HEK293 (cell line): ENCODE measurements around the gene RNF145.

Experiments used
- BCL11A ChIP-seq: fragments of 450-650 bp; formaldehyde crosslinking; IDR thresholded peaks from 2 replicates; pipeline ENCODE4 v1.5.1; 2016; ENCODE audit warnings: low read depth, missing biosample characterization, missing genetic modification characterization
- GFI1B ChIP-seq: fragments of 450-650 bp; formaldehyde crosslinking; IDR thresholded peaks from 2 replicates; pipeline ENCODE4 v1.5.1; 2016; ENCODE audit warnings: missing biosample characterization, missing genetic modification characterization
- GLI2 ChIP-seq: fragments of 450-650 bp; formaldehyde crosslinking; IDR thresholded peaks from 2 replicates; pipeline ENCODE4; 2017; ENCODE audit warnings: missing biosample characterization, missing genetic modification characterization, low read depth, borderline replicate concordance
- GLIS1 ChIP-seq: fragments of 450-650 bp; formaldehyde crosslinking; IDR thresholded peaks from 2 replicates; pipeline ENCODE4 v1.5.1; 2016; ENCODE audit warnings: missing biosample characterization, missing genetic modification characterization
- IKZF3 ChIP-seq: fragments of 450-650 bp; IDR thresholded peaks from 2 replicates; pipeline ENCODE4 v1.5.0; 2018; ENCODE audit warnings: missing biosample characterization, mild to moderate bottlenecking, missing genetic modification characterization, moderate library complexity
- KLF7 ChIP-seq: fragments of 450-650 bp; formaldehyde crosslinking; IDR thresholded peaks from 2 replicates; pipeline ENCODE4 v1.5.1; 2016; ENCODE audit warnings: missing biosample characterization, missing genetic modification characterization, borderline replicate concordance
- MEIS1 ChIP-seq: sonication (generic); formaldehyde crosslinking; IDR thresholded peaks from 2 replicates; pipeline ENCODE4 v1.8.1; 2022; ENCODE audit warnings: missing genetic modification reagents, mild to moderate bottlenecking, borderline replicate concordance
- ZBTB44 ChIP-seq: fragments of 450-650 bp; IDR thresholded peaks from 2 replicates; pipeline ENCODE4 v1.5.1; 2018; ENCODE audit warnings: missing biosample characterization, mild to moderate bottlenecking, missing genetic modification characterization
- ZBTB8A ChIP-seq: fragments of 450-650 bp; formaldehyde crosslinking; IDR thresholded peaks from 2 replicates; pipeline ENCODE4 v1.5.1; 2016; ENCODE audit warnings: missing biosample characterization, missing genetic modification characterization
- ZFP69B ChIP-seq: fragments of 450-650 bp; formaldehyde crosslinking; IDR thresholded peaks from 2 replicates; pipeline ENCODE4 v1.5.1; 2016; ENCODE audit warnings: missing biosample characterization, missing genetic modification characterization
- ZNF146 ChIP-seq: fragments of 450-650 bp; formaldehyde crosslinking; IDR thresholded peaks from 2 replicates; pipeline ENCODE4 v1.5.1; 2016; ENCODE audit warnings: missing biosample characterization, missing genetic modification characterization
- ZNF24 ChIP-seq: fragments of 450-650 bp; formaldehyde crosslinking; IDR thresholded peaks from 2 replicates; pipeline ENCODE4 v1.5.1; 2016; ENCODE audit warnings: missing biosample characterization, missing genetic modification characterization
- ZNF335 ChIP-seq: fragments of 450-650 bp; formaldehyde crosslinking; conservative IDR thresholded peaks from 2 replicates; pipeline ENCODE4 v1.5.1; 2016; ENCODE audit warnings: missing biosample characterization, missing genetic modification characterization
- ZNF48 ChIP-seq: fragments of 450-650 bp; formaldehyde crosslinking; IDR thresholded peaks from 2 replicates; pipeline ENCODE4 v1.5.1; 2016; ENCODE audit warnings: missing biosample characterization, missing genetic modification characterization
- ZNF654 ChIP-seq: fragments of 450-650 bp; formaldehyde crosslinking; IDR thresholded peaks from 2 replicates; pipeline ENCODE4 v1.5.1; 2016; ENCODE audit warnings: low read depth, missing biosample characterization, missing genetic modification characterization
- ZNF658 ChIP-seq: fragments of 450-650 bp; formaldehyde crosslinking; IDR thresholded peaks from 2 replicates; pipeline ENCODE4; 2016; ENCODE audit warnings: missing biosample characterization, missing genetic modification characterization
- ZNF76 ChIP-seq: fragments of 450-650 bp; formaldehyde crosslinking; IDR thresholded peaks from 2 replicates; pipeline ENCODE4; 2016; ENCODE audit warnings: low read depth, missing biosample characterization, missing genetic modification characterization, borderline replicate concordance
- ZNF776 ChIP-seq: fragments of 450-650 bp; formaldehyde crosslinking; IDR thresholded peaks from 2 replicates; pipeline ENCODE4 v1.5.0; 2017; ENCODE audit warnings: missing biosample characterization, missing genetic modification characterization, borderline replicate concordance
- ZNF785 ChIP-seq: fragments of 450-650 bp; formaldehyde crosslinking; IDR thresholded peaks from 2 replicates; pipeline ENCODE4 v1.5.1; 2016; ENCODE audit warnings: missing biosample characterization, missing genetic modification characterization
- TF ChIP-seq, protein P1 (sequence below): fragments of 450-650 bp; formaldehyde crosslinking; IDR thresholded peaks from 2 replicates; pipeline ENCODE4 v1.5.1; 2016; ENCODE audit warnings: missing biosample characterization, missing genetic modification characterization
- TF ChIP-seq, protein P2 (sequence below): IDR thresholded peaks from 2 replicates; pipeline ENCODE4 v1.6.1; 2011; ENCODE audit warnings: mild to moderate bottlenecking, low read depth, low read length, borderline replicate concordance
- TF ChIP-seq, protein P3 (sequence below): fragments of 450-650 bp; formaldehyde crosslinking; IDR thresholded peaks from 2 replicates; pipeline ENCODE4 v1.5.1; 2016; ENCODE audit warnings: missing biosample characterization, missing genetic modification characterization
- TF ChIP-seq, protein P4 (sequence below): fragments of 450-650 bp; formaldehyde crosslinking; IDR thresholded peaks from 2 replicates; pipeline ENCODE4 v1.5.1; 2016; ENCODE audit warnings: missing biosample characterization, missing genetic modification characterization
- TF ChIP-seq, protein P5 (sequence below): fragments of 450-650 bp; formaldehyde crosslinking; IDR thresholded peaks from 2 replicates; pipeline ENCODE4 v1.5.1; 2016; ENCODE audit warnings: missing biosample characterization, missing genetic modification characterization
- TF ChIP-seq, protein P6 (sequence below): fragments of 450-650 bp; formaldehyde crosslinking; IDR thresholded peaks from 2 replicates; pipeline ENCODE4 v1.5.1; 2016; ENCODE audit warnings: missing biosample characterization, missing genetic modification characterization

The RNF145 gene

DNA sequence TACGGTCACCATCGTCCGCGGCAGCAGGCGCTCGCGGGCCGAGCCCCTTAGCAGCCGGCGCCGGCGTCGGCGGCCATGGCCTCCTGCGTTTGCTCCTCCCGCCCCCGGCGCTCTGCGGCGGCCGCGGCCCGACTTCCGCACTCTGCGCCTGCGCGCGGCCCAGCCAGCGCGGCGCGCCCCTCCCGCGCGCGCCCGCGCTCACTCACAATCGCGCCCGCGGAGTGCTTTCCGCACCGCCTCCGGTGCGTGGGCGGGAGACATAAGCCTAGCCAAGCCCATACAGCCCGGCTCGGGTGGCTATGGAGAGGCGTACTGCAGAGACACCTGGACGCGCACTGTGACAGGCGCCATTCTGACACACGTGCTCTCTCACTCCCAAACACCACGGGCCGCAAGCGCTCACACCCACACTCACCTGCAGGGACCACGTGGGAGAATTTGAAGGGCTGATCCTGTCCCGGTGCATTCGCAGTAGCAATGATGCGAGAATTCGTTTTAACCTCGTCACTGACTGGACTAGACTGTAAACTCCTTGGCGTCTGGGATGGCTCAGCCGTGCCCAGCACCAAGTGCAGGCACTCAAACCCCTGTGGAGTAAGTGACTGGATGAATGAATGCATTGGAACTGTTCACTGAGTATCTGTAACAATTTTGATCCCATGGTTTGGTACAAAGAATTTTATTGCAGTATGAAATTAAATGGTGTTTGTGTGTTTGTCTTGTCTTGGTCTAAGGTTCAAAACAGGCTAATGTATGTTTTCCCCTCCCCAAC lies at the start of gene RNF145 (continued):
- TF ChIP-seq, protein P1, sequence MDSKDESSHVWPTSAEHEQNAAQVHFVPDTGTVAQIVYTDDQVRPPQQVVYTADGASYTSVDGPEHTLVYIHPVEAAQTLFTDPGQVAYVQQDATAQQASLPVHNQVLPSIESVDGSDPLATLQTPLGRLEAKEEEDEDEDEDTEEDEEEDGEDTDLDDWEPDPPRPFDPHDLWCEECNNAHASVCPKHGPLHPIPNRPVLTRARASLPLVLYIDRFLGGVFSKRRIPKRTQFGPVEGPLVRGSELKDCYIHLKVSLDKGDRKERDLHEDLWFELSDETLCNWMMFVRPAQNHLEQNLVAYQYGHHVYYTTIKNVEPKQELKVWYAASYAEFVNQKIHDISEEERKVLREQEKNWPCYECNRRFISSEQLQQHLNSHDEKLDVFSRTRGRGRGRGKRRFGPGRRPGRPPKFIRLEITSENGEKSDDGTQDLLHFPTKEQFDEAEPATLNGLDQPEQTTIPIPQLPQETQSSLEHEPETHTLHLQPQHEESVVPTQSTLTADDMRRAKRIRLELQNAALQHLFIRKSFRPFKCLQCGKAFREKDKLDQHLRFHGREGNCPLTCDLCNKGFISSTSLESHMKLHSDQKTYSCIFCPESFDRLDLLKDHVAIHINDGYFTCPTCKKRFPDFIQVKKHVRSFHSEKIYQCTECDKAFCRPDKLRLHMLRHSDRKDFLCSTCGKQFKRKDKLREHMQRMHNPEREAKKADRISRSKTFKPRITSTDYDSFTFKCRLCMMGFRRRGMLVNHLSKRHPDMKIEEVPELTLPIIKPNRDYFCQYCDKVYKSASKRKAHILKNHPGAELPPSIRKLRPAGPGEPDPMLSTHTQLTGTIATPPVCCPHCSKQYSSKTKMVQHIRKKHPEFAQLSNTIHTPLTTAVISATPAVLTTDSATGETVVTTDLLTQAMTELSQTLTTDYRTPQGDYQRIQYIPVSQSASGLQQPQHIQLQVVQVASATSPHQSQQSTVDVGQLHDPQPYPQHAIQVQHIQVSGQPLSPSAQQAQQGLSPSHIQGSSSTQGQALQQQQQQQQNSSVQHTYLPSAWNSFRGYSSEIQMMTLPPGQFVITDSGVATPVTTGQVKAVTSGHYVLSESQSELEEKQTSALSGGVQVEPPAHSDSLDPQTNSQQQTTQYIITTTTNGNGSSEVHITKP (tag by site-specific recombination): peak; percentile 72; the same call in 1 of the 2 replicates
- TF ChIP-seq KLF7 (tag by site-specific recombination): peak; percentile 52; the same call in 1 of the 2 replicates
- no peak for TF ChIP-seq ZNF654 (tag by site-specific recombination)
- peak; percentile 37; the same call in 1 of the 2 replicates for TF ChIP-seq GLIS1
- no peak for TF ChIP-seq ZNF146 (tag by site-specific recombination)
- TF ChIP-seq ZNF785 (tag by site-specific recombination): peak; percentile 80
- TF ChIP-seq, protein P2, sequence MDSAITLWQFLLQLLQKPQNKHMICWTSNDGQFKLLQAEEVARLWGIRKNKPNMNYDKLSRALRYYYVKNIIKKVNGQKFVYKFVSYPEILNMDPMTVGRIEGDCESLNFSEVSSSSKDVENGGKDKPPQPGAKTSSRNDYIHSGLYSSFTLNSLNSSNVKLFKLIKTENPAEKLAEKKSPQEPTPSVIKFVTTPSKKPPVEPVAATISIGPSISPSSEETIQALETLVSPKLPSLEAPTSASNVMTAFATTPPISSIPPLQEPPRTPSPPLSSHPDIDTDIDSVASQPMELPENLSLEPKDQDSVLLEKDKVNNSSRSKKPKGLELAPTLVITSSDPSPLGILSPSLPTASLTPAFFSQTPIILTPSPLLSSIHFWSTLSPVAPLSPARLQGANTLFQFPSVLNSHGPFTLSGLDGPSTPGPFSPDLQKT: no peak
- peak; percentile 84 for TF ChIP-seq ZNF335 (tag by site-specific recombination)
- peak; percentile 43; the same call in 1 of the 2 replicates for TF ChIP-seq ZBTB44 (tag by site-specific recombination)
- peak; percentile 89 for TF ChIP-seq ZNF76
- TF ChIP-seq ZFP69B (tag by site-specific recombination): peak; percentile 43
- TF ChIP-seq BCL11A (tag by site-specific recombination): no peak
- TF ChIP-seq, protein P3, sequence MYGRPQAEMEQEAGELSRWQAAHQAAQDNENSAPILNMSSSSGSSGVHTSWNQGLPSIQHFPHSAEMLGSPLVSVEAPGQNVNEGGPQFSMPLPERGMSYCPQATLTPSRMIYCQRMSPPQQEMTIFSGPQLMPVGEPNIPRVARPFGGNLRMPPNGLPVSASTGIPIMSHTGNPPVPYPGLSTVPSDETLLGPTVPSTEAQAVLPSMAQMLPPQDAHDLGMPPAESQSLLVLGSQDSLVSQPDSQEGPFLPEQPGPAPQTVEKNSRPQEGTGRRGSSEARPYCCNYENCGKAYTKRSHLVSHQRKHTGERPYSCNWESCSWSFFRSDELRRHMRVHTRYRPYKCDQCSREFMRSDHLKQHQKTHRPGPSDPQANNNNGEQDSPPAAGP (tag by site-specific recombination): peak; percentile 17; the same call in 1 of the 2 replicates
- TF ChIP-seq ZNF658 (tag by site-specific recombination): no peak
- TF ChIP-seq MEIS1 (CRISPR knock-in tag): no peak
- TF ChIP-seq, protein P4, sequence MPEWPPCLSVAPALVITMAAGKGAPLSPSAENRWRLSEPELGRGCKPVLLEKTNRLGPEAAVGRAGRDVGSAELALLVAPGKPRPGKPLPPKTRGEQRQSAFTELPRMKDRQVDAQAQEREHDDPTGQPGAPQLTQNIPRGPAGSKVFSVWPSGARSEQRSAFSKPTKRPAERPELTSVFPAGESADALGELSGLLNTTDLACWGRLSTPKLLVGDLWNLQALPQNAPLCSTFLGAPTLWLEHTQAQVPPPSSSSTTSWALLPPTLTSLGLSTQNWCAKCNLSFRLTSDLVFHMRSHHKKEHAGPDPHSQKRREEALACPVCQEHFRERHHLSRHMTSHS (tag by site-specific recombination): no peak
- TF ChIP-seq ZBTB8A (tag by site-specific recombination): peak; percentile 88
- TF ChIP-seq, protein P5, sequence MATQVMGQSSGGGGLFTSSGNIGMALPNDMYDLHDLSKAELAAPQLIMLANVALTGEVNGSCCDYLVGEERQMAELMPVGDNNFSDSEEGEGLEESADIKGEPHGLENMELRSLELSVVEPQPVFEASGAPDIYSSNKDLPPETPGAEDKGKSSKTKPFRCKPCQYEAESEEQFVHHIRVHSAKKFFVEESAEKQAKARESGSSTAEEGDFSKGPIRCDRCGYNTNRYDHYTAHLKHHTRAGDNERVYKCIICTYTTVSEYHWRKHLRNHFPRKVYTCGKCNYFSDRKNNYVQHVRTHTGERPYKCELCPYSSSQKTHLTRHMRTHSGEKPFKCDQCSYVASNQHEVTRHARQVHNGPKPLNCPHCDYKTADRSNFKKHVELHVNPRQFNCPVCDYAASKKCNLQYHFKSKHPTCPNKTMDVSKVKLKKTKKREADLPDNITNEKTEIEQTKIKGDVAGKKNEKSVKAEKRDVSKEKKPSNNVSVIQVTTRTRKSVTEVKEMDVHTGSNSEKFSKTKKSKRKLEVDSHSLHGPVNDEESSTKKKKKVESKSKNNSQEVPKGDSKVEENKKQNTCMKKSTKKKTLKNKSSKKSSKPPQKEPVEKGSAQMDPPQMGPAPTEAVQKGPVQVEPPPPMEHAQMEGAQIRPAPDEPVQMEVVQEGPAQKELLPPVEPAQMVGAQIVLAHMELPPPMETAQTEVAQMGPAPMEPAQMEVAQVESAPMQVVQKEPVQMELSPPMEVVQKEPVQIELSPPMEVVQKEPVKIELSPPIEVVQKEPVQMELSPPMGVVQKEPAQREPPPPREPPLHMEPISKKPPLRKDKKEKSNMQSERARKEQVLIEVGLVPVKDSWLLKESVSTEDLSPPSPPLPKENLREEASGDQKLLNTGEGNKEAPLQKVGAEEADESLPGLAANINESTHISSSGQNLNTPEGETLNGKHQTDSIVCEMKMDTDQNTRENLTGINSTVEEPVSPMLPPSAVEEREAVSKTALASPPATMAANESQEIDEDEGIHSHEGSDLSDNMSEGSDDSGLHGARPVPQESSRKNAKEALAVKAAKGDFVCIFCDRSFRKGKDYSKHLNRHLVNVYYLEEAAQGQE: peak; percentile 53
- no peak for TF ChIP-seq IKZF3 (tag by site-specific recombination)
- no peak for TF ChIP-seq ZNF48 (tag by site-specific recombination)
- TF ChIP-seq GFI1B (tag by site-specific recombination): 0 out of 2 replicates have a peak, but pooled peaks have one; percentile 3
- no peak for TF ChIP-seq ZNF776 (tag by site-specific recombination)
- TF ChIP-seq, protein P6, sequence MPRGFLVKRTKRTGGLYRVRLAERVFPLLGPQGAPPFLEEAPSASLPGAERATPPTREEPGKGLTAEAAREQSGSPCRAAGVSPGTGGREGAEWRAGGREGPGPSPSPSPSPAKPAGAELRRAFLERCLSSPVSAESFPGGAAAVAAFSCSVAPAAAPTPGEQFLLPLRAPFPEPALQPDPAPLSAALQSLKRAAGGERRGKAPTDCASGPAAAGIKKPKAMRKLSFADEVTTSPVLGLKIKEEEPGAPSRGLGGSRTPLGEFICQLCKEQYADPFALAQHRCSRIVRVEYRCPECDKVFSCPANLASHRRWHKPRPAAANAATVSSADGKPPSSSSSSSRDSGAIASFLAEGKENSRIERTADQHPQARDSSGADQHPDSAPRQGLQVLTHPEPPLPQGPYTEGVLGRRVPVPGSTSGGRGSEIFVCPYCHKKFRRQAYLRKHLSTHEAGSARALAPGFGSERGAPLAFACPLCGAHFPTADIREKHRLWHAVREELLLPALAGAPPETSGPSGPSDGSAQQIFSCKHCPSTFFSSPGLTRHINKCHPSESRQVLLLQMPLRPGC (tag by site-specific recombination): peak; percentile 67; the same call in 1 of the 2 replicates
- TF ChIP-seq GLI2 (tag by site-specific recombination): no peak
- TF ChIP-seq ZNF24: peak; percentile 90
